Endothelial cell of umbilical vein (primary cell): ENCODE data around the gene PROX1.

Source experiments
- GATA2 ChIP-seq: IDR thresholded peaks from 2 replicates; pipeline ENCODE4 v1.7.0; 2011; ENCODE audit warnings: low read depth, mild to moderate bottlenecking, moderate library complexity, mixed read lengths, low read length; ENCODE audit not compliant: insufficient read length, insufficient read depth
- JUN ChIP-seq: IDR thresholded peaks from 2 replicates; pipeline ENCODE4 v1.6.1; 2011; ENCODE audit warnings: borderline replicate concordance, low read depth; ENCODE audit not compliant: insufficient read length, insufficient read depth
- POLR2A ChIP-seq: IDR thresholded peaks from 2 replicates; pipeline ENCODE4 v1.6.1; 2012; ENCODE audit warnings: low read depth, mild to moderate bottlenecking, control low read depth, low read length
- POLR2AphosphoS5 ChIP-seq: IDR thresholded peaks from 2 replicates; pipeline ENCODE4 v1.6.1; 2012; ENCODE audit warnings: low read depth, mild to moderate bottlenecking, control low read depth, low read length, moderate library complexity; ENCODE audit not compliant: insufficient read depth

DNA sequence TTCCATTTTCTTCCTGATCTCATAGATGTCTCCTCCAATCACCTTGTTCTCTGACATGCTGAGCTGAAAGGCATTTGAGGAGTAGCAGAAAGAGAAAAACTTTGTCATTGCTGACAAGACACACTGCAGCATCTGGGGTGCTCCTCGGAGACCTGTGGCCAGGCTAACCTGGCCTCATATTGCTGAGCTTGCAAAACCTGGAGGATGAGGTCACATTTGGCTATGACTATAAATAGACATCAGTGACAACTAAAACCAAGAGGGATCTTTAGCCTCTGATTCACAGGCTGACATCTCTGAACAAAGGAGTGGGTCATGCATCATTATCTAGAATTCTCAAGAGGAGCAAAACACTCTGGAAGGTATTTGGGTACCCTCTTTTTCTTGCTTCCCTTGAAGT, 83.7 kb downstream of the PROX1 start:
- no peak for TF ChIP-seq GATA2
- TF ChIP-seq POLR2AphosphoS5: no peak
- no peak for TF ChIP-seq POLR2A
- TF ChIP-seq JUN: no peak
